Activated T-helper 17 cell treated with anti-CD3 and anti-CD28 coated beads, Interleukin-2, amount 50 U/mL, for 72 hours (primary cell): Measurements from ENCODE around the gene KRTAP5-8. TPM values are rescaled to one million over a fixed set of nuclear protein-coding genes. Genes with fewer than 3 reads are reported as not detected.
"Not testable (repeated sequence)": the region's sequence is repeated elsewhere in the genome, so short reads cannot be mapped to it uniquely, and the experiment has no call there.

Experiments
- ATAC-seq: fragments of 150-1000 bp; cut with Tn5 transposase; replicated peaks from 2 replicates; pipeline ENCODE4 v1.10.0; 2021; ENCODE audit warnings: mild to moderate bottlenecking, moderate library complexity
- H3K27ac Mint-ChIP-seq: one replicate; pipeline ENCODE4 v1.8.0; 2022; ENCODE audit warnings: mixed read lengths
- H3K27me3 Mint-ChIP-seq: one replicate; pipeline ENCODE4 v1.8.0; 2022; ENCODE audit warnings: mixed read lengths
- H3K36me3 Mint-ChIP-seq: one replicate; pipeline ENCODE4 v1.8.0; 2022; ENCODE audit warnings: low read depth, mild to moderate bottlenecking, mixed read lengths
- H3K4me1 Mint-ChIP-seq: one replicate; pipeline ENCODE4 v1.8.0; 2022; ENCODE audit warnings: mixed read lengths
- H3K4me3 Mint-ChIP-seq: one replicate; pipeline ENCODE4 v1.8.0; 2022; ENCODE audit warnings: mild to moderate bottlenecking, mixed read lengths
- H3K9me3 Mint-ChIP-seq: one replicate; pipeline ENCODE4 v1.8.0; 2022; ENCODE audit warnings: mixed read lengths
- total RNA-seq, 2 donors: library from RNA; stranded (reverse); gene quantifications; one replicate each; pipeline ENCODE4 v1.2.3, GENCODE V29; 2022

KRTAP5-8 gene
- total RNA-seq, 2 donors from 2014 or later, result 0.50 TPM; not detected in 1

GRCh38 chr11:71501071-71501985 lies 36.5 kb upstream of the KRTAP5-8 start:
- no peak overlapping the region for H3K27ac Mint-ChIP-seq
- H3K4me1 Mint-ChIP-seq, result no peaks in the 10 kb centered on the region
- H3K27me3 Mint-ChIP-seq, result no peaks in the 10 kb centered on the region
- H3K36me3 Mint-ChIP-seq, result peaks cover 91% of the 10 kb centered on the region
- no peak for ATAC-seq
- no peak overlapping the region for H3K4me3 Mint-ChIP-seq
- H3K9me3 Mint-ChIP-seq, result no peaks in the 10 kb centered on the region

GRCh38 chr11:71502026-71502425 lies 35.8 kb upstream of the KRTAP5-8 start:
- Mint-ChIP-seq H3K4me3 (no peak overlapping the region), H3K27ac (no peak overlapping the region), H3K27me3 (no peaks in the 10 kb centered on the region), H3K4me1 (no peaks in the 10 kb centered on the region), H3K36me3 (peaks cover 89% of the 10 kb centered on the region), H3K9me3 (no peaks in the 10 kb centered on the region)
- ATAC-seq, result no peak

- Mint-ChIP-seq H3K4me1 (no peaks in the 10 kb centered on the region), H3K4me3 (no peak overlapping the region), H3K27ac (no peak overlapping the region), H3K27me3 (no peaks in the 10 kb centered on the region), H3K9me3 (peaks cover 4% of the 10 kb centered on the region), H3K36me3 (peaks cover 80% of the 10 kb centered on the region)
- no peak for ATAC-seq
Observed at GRCh38 chr11:71502871-71503435, 34.9 kb upstream of the KRTAP5-8 start.

- peaks cover 11% of the 10 kb centered on the region for H3K9me3 Mint-ChIP-seq
- H3K27me3 Mint-ChIP-seq, result no peaks in the 10 kb centered on the region
- no peak overlapping the region for H3K4me3 Mint-ChIP-seq
- no peak for ATAC-seq
- H3K4me1 Mint-ChIP-seq, result no peaks in the 10 kb centered on the region
- H3K27ac Mint-ChIP-seq, result no peak overlapping the region
- H3K36me3 Mint-ChIP-seq, result peaks cover 64% of the 10 kb centered on the region
Observed at GRCh38 chr11:71504531-71504930, 33.3 kb upstream of the KRTAP5-8 start.

- Mint-ChIP-seq H3K27ac (no peak overlapping the region), H3K9me3 (peaks cover 15% of the 10 kb centered on the region), H3K27me3 (no peaks in the 10 kb centered on the region), H3K4me3 (no peak overlapping the region), H3K36me3 (peaks cover 59% of the 10 kb centered on the region), H3K4me1 (no peaks in the 10 kb centered on the region)
- no peak for ATAC-seq
Observed at GRCh38 chr11:71505001-71505400, 32.8 kb upstream of the KRTAP5-8 start.

GRCh38 chr11:71505781-71506180 lies 32.0 kb upstream of the KRTAP5-8 start:
- Mint-ChIP-seq H3K27ac (no peak overlapping the region), H3K36me3 (peaks cover 52% of the 10 kb centered on the region), H3K9me3 (peaks cover 15% of the 10 kb centered on the region), H3K4me3 (no peak overlapping the region), H3K27me3 (no peaks in the 10 kb centered on the region), H3K4me1 (no peaks in the 10 kb centered on the region)
- ATAC-seq, result no peak

GRCh38 chr11:71507102-71507501 lies 30.7 kb upstream of the KRTAP5-8 start:
- H3K4me1 Mint-ChIP-seq, result no peaks in the 10 kb centered on the region
- no peaks in the 10 kb centered on the region for H3K27me3 Mint-ChIP-seq
- ATAC-seq, result no peak
- peaks cover 16% of the 10 kb centered on the region for H3K9me3 Mint-ChIP-seq
- no peak overlapping the region for H3K27ac Mint-ChIP-seq
- H3K36me3 Mint-ChIP-seq, result peaks cover 38% of the 10 kb centered on the region
- no peak overlapping the region for H3K4me3 Mint-ChIP-seq

GRCh38 chr11:71518506-71519471 lies 19.0 kb upstream of the KRTAP5-8 start:
- no peak overlapping the region for H3K27ac Mint-ChIP-seq
- H3K4me1 Mint-ChIP-seq, result no peaks in the 10 kb centered on the region
- no peaks in the 10 kb centered on the region for H3K36me3 Mint-ChIP-seq
- no peak for ATAC-seq
- H3K4me3 Mint-ChIP-seq, result no peak overlapping the region
- H3K9me3 Mint-ChIP-seq, result peaks cover 3% of the 10 kb centered on the region
- H3K27me3 Mint-ChIP-seq, result no peaks in the 10 kb centered on the region

- Mint-ChIP-seq H3K4me3 (no peak overlapping the region), H3K9me3 (peaks cover 3% of the 10 kb centered on the region), H3K27me3 (no peaks in the 10 kb centered on the region), H3K36me3 (no peaks in the 10 kb centered on the region), H3K27ac (no peak overlapping the region), H3K4me1 (no peaks in the 10 kb centered on the region)
- no peak for ATAC-seq
Observed at GRCh38 chr11:71519546-71519945, 18.3 kb upstream of the KRTAP5-8 start.

GRCh38 chr11:71525188-71525937 lies 12.5 kb upstream of the KRTAP5-8 start:
- no peak overlapping the region for H3K27ac Mint-ChIP-seq
- H3K4me3 Mint-ChIP-seq, result no peak overlapping the region

GRCh38 chr11:71525938-71526495 lies 11.8 kb upstream of the KRTAP5-8 start:
- no peak overlapping the region for H3K4me3 Mint-ChIP-seq
- H3K4me1 Mint-ChIP-seq, result no peaks in the 10 kb centered on the region
- no peaks in the 10 kb centered on the region for H3K9me3 Mint-ChIP-seq
- H3K36me3 Mint-ChIP-seq, result no peaks in the 10 kb centered on the region
- no peak for ATAC-seq
- H3K27ac Mint-ChIP-seq, result no peak overlapping the region
- peaks cover 13% of the 10 kb centered on the region for H3K27me3 Mint-ChIP-seq

More at GRCh38 chr11:71525188-71525937, 12.5 kb upstream of the KRTAP5-8 start:
- Mint-ChIP-seq H3K27me3 (peaks cover 13% of the 10 kb centered on the region), H3K36me3 (no peaks in the 10 kb centered on the region), H3K9me3 (no peaks in the 10 kb centered on the region), H3K4me1 (no peaks in the 10 kb centered on the region)
- no peak for ATAC-seq

GRCh38 chr11:71526796-71527575 lies 10.8 kb upstream of the KRTAP5-8 start, which contains the start of gene KRTAP5-7:
TSS of gene KRTAP5-7 (plus strand) at chr11:71527267. CDS start at chr11:71527301, 34 bp downstream.
- not testable (repeated sequence) for H3K4me1 Mint-ChIP-seq, H3K4me3 Mint-ChIP-seq, H3K9me3 Mint-ChIP-seq, H3K27ac Mint-ChIP-seq, H3K36me3 Mint-ChIP-seq, ATAC-seq
- H3K27me3 Mint-ChIP-seq, result peaks cover 13% of the 10 kb centered on the region
